Suprapubic skin (tissue), 4 donors: ENCODE results near the gene KANSL3. TPM values are rescaled to one million over a fixed set of nuclear protein-coding genes. Genes with fewer than 3 reads are reported as not detected.
"Not testable (repeated sequence)": the region's sequence is repeated elsewhere in the genome, so short reads cannot be mapped to it uniquely, and the experiment has no call there.

Source experiments
- DNase-seq, 2 donors: peaks; one replicate each; pipeline ENCODE4 v3.0.0-alpha.2; 2019; ENCODE audit warnings: low spot score in 2 of 2
- H3K27ac ChIP-seq: fragments of 200-600 bp; sonication (generic); one replicate; pipeline ENCODE4 v1.5.1; 2019
- H3K27me3 ChIP-seq: fragments of 200-600 bp; sonication (generic); one replicate; pipeline ENCODE4 v1.5.1; 2019
- H3K36me3 ChIP-seq: fragments of 200-600 bp; sonication (generic); one replicate; pipeline ENCODE4 v1.5.1; 2019
- H3K4me1 ChIP-seq: fragments of 200-600 bp; sonication (generic); one replicate; pipeline ENCODE4 v1.5.1; 2019
- H3K4me3 ChIP-seq: fragments of 200-600 bp; sonication (generic); one replicate; pipeline ENCODE4 v1.5.1; 2019; ENCODE audit warnings: mild to moderate bottlenecking
- H3K9me3 ChIP-seq: fragments of 200-600 bp; sonication (generic); one replicate; pipeline ENCODE4 v1.5.1; 2019
- CTCF ChIP-seq, 2 donors: fragments of 200-600 bp in 1 of 2; fragments of 450-650 bp in 1 of 2; sonication (generic) in 1 of 2; IDR thresholded peaks; one replicate each; pipeline ENCODE4 v1.5.1; 2016 to 2019; ENCODE audit warnings: antibody characterized with exemption in 2 of 2, mild to moderate bottlenecking in 1 of 2, moderate library complexity in 1 of 2
- EP300 ChIP-seq: sonication (generic); formaldehyde crosslinking; IDR thresholded peaks from one replicate; pipeline ENCODE4 v1.6.1; 2017; ENCODE audit warnings: antibody characterized with exemption
- POLR2A ChIP-seq, 2 donors: fragments of 450-650 bp; IDR thresholded peaks; one replicate each; pipeline ENCODE4 v1.6.1; 2017; ENCODE audit warnings: antibody characterized with exemption in 2 of 2, mild to moderate bottlenecking in 2 of 2, moderate library complexity in 2 of 2
- POLR2AphosphoS5 ChIP-seq, 3 donors: sonication (generic); formaldehyde crosslinking; IDR thresholded peaks; one replicate each; pipeline ENCODE4 v1.6.1; 2017; ENCODE audit warnings: antibody characterized with exemption in 3 of 3
- WGBS: methylation state at CpG from one replicate; pipeline ENCODE4 v1.1.5; 2018; 5-methylcytosine and 5-hydroxymethylcytosine counted together
- total RNA-seq, 4 donors: library from RNA; depleted of rRNA; stranded (reverse); fragments of >200 nt; gene quantifications; one replicate each; pipeline ENCODE4 v1.1.0, GENCODE V29; 2016

The KANSL3 gene
- total RNA-seq, 4 donors from 2014 or later: 29.3 to 70.5 (median 37.4) TPM

GRCh38 chr2:96669539-96670215, 31.6 kb upstream of the KANSL3 start:
- H3K36me3 ChIP-seq: no peaks in the 10 kb centered on the region
- WGBS: 81% methylated on average over 13 of the region's 15 CpGs

GRCh38 chr2:96668771-96669170, 30.7 kb upstream of the KANSL3 start:
- Histone ChIP-seq H3K36me3 (no peaks in the 10 kb centered on the region), H3K4me1 (no peaks in the 10 kb centered on the region), H3K27ac (no peak overlapping the region), H3K9me3 (no peaks in the 10 kb centered on the region), H3K27me3 (no peaks in the 10 kb centered on the region), H3K4me3 (no peak overlapping the region)
- no peak for TF ChIP-seq POLR2AphosphoS5 (IDR thresholded peaks at IDR 0.05)
- no peak for TF ChIP-seq CTCF (IDR thresholded peaks at IDR 0.05)
- TF ChIP-seq EP300: no peak
- TF ChIP-seq POLR2A (IDR thresholded peaks at IDR 0.05): no peak
- no peak for DNase-seq
- 96% methylated on average over 11 of the region's 11 CpGs for WGBS

More at GRCh38 chr2:96669539-96670215, 31.6 kb upstream of the KANSL3 start:
- no peak for TF ChIP-seq POLR2A (IDR thresholded peaks at IDR 0.05)
- no peak for TF ChIP-seq EP300
- TF ChIP-seq POLR2AphosphoS5 (IDR thresholded peaks at IDR 0.05): no peak
- no peak for TF ChIP-seq CTCF (IDR thresholded peaks at IDR 0.05)
- H3K27me3 ChIP-seq: no peaks in the 10 kb centered on the region
- DNase-seq: no peak
- no peaks in the 10 kb centered on the region for H3K9me3 ChIP-seq
- no peaks in the 10 kb centered on the region for H3K4me1 ChIP-seq
- H3K4me3 ChIP-seq: no peak overlapping the region
- no peak overlapping the region for H3K27ac ChIP-seq

DNA sequence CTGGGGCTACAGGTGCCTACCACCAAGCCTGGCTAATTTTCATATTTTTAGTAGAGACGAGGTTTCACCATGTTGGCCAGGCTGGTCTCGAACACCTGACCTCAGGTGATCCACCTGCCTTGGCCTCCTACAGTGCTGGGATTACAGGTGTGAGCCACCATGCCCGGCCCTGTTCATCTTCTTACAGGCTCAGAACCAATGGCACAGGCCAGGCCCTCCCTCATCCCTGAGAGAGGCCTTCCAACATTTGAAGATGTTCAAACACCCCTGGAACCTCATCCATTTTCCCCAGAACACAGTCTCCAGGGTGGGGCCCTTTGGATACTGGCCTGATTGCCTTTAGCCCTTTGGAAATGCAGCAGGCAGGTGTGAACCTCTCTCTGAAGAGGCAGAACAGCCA, 27.6 kb upstream of the KANSL3 start:
- not testable (repeated sequence) for H3K4me1 ChIP-seq, DNase-seq, H3K27ac ChIP-seq, H3K4me3 ChIP-seq, H3K36me3 ChIP-seq, H3K27me3 ChIP-seq, H3K9me3 ChIP-seq
- 100% methylated on average over 1 of the region's 3 CpGs for WGBS

DNA sequence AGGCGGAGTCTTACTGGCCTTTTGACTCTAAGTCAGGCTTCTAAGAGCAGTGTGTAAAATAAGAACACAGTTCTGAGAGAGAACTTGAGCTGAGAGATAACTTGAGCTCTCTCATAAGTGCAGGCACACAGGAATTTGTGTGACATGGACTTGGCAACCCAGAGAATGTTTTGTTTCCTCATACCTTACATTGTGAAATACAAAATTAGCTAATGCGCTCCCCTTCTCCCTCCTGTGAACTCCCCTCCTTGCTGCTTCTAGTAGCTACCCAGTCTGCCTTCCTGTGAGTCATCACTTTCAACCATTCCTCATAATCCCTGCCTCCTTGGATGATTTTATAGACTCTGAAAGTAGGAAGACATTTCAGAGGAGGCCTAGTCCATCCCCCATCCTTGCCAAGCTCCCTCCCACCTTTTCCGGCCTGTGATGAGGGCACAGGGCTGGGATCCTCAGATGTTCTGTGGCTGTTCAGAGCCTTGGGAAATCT, 27.0 kb upstream of the KANSL3 start:
- WGBS: 66% methylated on average over 3 of the region's 3 CpGs
- TF ChIP-seq POLR2AphosphoS5 (IDR thresholded peaks at IDR 0.05) (no peak), EP300 (no peak), POLR2A (IDR thresholded peaks at IDR 0.05) (no peak), CTCF (IDR thresholded peaks at IDR 0.05) (no peak)
- no peak overlapping the region for H3K27ac ChIP-seq
- no peaks in the 10 kb centered on the region for H3K27me3 ChIP-seq
- H3K36me3 ChIP-seq: no peaks in the 10 kb centered on the region
- no peak for DNase-seq
- H3K4me1 ChIP-seq: no peaks in the 10 kb centered on the region
- no peak overlapping the region for H3K4me3 ChIP-seq
- H3K9me3 ChIP-seq: no peaks in the 10 kb centered on the region

DNA sequence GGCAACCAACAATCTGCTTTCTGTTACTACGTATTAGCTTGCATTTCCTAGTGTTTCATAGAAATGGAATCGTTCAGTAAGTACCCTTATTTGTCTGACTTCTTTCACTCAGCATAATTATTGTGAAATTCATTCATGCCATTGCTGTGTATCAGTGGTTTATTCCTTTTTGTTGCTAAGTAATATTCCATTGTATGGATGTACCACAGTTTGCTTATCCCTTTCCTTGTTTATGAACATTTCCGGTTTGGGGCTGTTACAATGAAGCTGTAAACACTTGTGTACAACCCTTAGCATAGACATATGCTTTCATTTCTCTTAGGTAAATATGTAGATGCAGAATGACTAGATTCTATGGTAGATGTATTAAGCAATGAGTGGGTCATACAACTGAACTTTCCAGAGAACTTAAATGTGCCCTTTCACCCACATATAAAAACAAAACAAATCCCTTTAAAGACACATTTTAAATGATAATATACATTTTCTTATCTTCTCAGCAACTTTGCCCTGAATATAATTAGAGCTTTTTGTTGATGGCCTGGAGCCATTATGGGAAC, 26.3 kb upstream of the KANSL3 start:
- WGBS: 93% methylated on average over 3 of the region's 3 CpGs
- H3K27ac ChIP-seq: no peak overlapping the region
- no peaks in the 10 kb centered on the region for H3K27me3 ChIP-seq
- H3K9me3 ChIP-seq: no peaks in the 10 kb centered on the region
- TF ChIP-seq POLR2A (IDR thresholded peaks at IDR 0.05): no peak
- TF ChIP-seq POLR2AphosphoS5 (IDR thresholded peaks at IDR 0.05): no peak
- no peak for TF ChIP-seq CTCF (IDR thresholded peaks at IDR 0.05)
- TF ChIP-seq EP300: no peak
- no peaks in the 10 kb centered on the region for H3K4me1 ChIP-seq
- no peak overlapping the region for H3K4me3 ChIP-seq
- H3K36me3 ChIP-seq: no peaks in the 10 kb centered on the region
- no peak for DNase-seq
